Measurements from ENCODE around the gene LMNB1.

DNA sequence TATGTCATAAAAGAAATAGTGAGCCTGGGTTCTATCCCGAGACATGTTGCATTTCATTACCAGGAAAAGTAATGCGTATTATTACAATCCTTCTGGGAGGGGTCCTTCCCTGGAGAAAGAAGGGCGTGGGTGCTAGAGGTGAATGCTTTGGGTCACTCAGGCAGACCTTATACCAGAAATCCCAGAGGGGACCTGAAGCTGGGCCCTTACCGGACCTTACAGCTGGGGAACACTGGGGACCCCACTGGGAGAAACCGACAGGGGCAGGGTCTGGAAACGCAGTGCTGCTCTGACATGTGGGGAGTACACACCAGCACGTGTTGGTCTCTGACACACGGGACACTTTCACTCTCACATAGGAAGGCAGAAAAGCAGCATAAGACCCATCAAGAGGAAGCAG lies 71.3 kb downstream of the LMNB1 start:
- TF ChIP-seq, protein P1, sequence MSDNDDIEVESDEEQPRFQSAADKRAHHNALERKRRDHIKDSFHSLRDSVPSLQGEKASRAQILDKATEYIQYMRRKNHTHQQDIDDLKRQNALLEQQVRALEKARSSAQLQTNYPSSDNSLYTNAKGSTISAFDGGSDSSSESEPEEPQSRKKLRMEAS (IDR thresholded peaks at IDR 0.05; ENCODE audit: low read depth, low read length) = no peak
- TF ChIP-seq, protein P2, sequence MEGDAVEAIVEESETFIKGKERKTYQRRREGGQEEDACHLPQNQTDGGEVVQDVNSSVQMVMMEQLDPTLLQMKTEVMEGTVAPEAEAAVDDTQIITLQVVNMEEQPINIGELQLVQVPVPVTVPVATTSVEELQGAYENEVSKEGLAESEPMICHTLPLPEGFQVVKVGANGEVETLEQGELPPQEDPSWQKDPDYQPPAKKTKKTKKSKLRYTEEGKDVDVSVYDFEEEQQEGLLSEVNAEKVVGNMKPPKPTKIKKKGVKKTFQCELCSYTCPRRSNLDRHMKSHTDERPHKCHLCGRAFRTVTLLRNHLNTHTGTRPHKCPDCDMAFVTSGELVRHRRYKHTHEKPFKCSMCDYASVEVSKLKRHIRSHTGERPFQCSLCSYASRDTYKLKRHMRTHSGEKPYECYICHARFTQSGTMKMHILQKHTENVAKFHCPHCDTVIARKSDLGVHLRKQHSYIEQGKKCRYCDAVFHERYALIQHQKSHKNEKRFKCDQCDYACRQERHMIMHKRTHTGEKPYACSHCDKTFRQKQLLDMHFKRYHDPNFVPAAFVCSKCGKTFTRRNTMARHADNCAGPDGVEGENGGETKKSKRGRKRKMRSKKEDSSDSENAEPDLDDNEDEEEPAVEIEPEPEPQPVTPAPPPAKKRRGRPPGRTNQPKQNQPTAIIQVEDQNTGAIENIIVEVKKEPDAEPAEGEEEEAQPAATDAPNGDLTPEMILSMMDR (IDR thresholded peaks at IDR 0.05; ENCODE audit: low read depth, low read length) = no peak
- TF ChIP-seq MYC (IDR thresholded peaks at IDR 0.05; ENCODE audit: low read depth, low read length) (no peak), POLR2A (IDR thresholded peaks at IDR 0.05; ENCODE audit: extremely low read depth, insufficient read length) (no peak)
